Measurements from ENCODE around the gene TP53BP2.
"Not testable (repeated sequence)": the region's sequence is repeated elsewhere in the genome, so short reads cannot be mapped to it uniquely, and the experiment has no call there.

The TP53BP2 gene

GRCh38 chr1:223828162-223828848 is 17.4 kb downstream of the TP53BP2 start:
- no peak for DNase-seq (ENCODE audit: low spot score)

DNA sequence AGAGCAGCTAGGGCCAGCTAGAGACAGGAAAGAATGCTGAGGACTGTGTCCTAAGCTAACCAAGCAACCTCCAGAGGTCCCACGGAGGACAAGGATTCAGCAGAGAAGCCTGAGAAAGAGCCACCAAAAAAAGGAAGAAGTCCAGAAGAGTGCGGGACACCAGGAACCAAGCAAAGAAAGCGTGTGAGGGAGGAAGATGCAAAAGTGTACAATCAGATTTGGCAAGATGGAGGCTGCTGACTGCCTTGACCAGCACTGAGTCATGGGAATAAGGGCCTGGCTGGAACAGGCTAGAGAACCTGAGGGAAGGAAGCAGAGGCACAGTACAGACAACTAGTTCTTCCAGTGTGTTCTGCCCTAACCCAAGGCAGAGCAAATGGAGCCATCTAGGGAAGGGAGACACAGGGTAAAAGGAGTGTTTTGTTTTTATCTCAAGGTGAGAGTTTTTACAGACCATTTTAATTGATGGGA is 18.5 kb downstream of the TP53BP2 start:
- no peak for DNase-seq (ENCODE audit: low spot score)

DNA sequence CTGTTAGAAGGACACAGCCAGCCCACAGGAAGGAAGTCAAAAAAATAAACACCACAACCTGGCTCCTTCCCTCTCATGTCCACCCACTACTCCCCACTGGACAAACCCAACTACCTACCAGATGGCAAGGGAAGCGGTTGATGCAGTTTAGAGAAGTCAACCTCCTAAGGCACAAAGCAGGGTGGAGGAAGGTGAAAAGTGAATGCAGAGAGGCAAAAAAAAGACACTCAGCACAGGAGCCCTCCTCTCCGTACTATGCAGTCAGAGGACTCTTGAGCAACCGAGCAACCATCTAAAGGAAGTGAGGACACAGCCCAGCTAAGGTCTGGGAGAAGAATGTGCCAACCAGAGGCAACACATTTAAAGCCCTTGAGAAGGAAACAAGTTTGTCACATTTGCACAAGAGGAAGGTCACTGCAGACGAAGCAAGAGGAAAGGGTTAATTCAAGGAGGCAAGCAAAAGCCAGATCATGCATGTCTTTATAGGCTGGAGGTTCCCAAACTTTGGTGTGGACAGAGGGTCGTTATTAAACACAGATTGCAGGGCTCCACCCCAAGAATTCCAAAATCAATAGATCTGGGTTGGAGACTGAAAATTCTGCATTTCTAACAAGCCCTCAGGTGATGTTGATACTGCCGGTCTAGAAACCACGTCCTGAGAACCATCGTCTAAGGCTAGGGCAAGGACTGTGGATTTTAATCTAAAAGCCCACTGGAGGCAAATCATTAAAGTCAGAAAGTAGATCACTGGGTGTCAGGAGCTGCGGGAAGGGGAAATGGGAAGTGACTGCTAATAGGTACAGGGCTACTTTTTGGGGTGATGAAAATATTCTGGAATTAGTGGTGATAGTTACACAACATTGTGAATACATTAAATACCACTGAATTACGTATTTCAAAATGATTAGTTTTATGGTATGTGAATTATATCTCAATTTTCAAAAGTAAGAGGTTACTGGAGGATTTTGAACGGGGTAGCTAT is 19.7 kb downstream of the TP53BP2 start:
- no peak for DNase-seq (ENCODE audit: low spot score)

GRCh38 chr1:223824712-223825111 is 21.0 kb downstream of the TP53BP2 start:
- no peak for DNase-seq (ENCODE audit: low spot score)

GRCh38 chr1:223824287-223824686 is 21.5 kb downstream of the TP53BP2 start:
- no peak for DNase-seq (ENCODE audit: low spot score)

GRCh38 chr1:223820971-223821370 is 24.8 kb downstream of the TP53BP2 start:
- DNase-seq (ENCODE audit: low spot score): no peak

DNA sequence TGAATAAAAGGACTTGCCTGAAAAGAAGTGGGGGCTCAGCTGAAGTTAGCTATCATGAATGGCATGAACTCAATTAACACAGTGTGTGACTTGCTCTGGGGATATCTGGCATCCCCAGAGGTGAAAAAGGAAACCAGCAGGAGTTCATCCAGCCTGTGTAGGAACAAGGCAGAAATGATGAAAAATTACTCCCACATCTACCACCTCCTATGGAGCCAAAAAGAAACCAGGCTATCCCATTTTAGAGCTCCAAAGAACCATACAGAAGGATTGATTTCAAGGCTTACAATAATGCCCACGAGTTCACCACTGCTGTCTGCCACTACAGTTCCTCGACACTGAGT is 25.3 kb downstream of the TP53BP2 start:
- no peak for DNase-seq (ENCODE audit: low spot score)

DNA sequence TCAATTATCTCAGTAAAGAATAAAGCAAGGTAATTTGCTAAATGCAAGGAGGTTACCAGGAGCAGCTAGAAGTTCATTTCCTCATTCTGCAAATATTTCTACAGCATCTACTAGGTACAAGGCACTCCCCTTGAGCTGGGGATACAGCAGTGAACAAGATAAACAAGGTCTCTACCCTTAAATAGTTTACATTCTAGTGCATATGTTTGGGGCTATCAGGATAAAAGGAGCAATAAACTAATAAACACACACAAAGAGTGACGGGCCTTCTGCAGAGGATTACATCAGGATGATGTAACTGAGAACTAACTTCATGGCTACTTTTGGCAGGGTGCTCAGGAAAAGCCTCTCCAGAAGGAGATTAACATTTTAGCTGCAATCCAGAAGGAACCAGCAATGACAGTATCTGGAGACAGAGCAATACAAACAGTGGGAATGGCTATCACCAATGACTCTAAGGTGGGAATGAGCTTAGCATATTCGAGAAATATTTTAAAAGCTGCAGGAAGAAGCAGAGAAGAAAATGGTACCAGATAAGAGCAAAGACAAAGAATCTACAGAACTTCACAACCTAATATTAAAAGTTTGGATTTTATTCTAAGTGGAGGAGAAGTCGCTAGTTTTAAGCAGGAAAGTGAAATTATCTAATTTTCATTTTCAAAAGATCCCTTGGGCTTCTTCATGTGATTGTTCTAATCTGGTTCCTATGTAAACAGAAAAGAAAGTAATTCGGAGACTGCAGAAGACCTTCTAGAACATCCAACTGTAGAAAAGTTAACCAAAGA is 25.8 kb downstream of the TP53BP2 start:
- DNase-seq (ENCODE audit: low spot score): no peak

DNA sequence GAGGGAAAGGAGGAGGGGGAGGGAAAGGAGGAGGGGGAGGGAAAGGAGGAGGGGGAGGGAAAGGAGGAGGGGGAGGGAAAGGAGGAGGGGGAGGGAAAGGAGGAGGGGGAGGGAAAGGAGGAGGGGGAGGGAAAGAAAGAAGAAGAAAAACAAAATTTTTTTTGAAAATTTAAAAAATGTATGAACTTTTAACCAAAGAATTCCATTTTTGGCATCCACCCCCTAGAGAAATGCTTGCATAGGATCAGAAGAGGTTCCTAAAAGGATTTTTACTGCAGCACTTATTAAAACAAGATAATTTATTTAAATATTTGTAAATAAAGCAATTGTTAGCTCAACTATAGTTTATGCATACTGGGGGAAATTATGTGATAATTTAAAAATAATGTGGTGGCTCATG is 28.5 kb downstream of the TP53BP2 start:
- not testable (repeated sequence) for DNase-seq (ENCODE audit: low spot score)

- DNase-seq (ENCODE audit: low spot score): no peak
Measured at GRCh38 chr1:223815865-223816264, 29.9 kb downstream of the TP53BP2 start.

DNA sequence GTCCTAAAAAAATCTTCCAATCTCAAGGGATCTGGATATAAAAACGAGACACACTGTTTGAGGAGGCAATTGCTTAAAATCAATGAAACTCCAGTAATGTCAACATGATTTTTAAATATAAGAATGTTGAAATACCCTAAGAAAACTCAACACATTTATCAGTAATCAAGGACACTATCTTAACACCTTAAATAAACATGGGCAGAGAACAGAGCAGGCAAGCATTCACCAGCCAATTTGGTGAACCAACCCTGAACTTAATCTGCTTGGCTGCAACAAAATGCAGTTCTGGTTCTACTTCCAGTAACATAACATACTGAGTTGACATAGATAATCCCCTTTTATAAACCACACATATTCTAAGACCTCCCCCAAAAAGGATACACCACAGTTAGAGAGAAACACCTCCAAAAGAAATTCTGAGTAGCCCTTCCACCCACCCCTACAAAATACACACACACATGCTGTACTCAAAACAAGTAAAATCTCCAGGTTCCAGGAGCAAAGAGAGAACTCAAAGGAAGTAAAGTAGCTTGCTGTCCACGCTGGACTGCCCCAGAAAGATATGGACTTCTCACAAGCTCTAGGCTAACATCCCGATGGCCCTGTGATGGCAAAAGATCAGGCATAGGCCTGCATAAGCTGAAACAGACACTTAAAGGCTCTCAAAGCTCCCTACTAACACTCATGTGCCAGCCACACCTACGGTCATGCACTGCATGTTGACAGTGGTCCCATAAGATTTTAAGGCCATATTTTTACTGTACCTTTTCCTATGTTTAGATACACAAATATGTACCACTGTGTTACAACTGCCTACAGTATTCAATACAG is 30.5 kb downstream of the TP53BP2 start:
- no peak for DNase-seq (ENCODE audit: low spot score)

DNA sequence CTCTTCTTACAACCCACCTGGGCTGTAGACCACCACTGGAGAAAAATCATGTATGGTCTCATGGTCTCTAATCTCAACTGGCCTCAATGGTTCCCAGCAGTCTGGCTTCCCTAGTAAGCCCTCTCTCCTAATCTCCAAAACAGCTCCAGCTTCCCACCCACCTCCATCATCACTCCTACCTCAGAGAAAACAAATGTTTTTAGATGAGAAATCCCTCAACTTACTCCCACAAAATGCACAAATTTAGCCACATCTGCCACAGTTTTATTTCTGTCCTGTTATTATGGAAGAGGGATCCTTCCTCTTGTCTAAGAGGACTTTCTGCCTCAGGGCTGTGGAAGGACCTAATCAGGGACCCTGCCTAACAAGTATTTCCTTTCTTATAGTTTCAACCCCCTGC is 32.1 kb downstream of the TP53BP2 start:
- DNase-seq (ENCODE audit: low spot score): no peak

- peak; percentile 30 for DNase-seq (ENCODE audit: low spot score)
Measured at GRCh38 chr1:223811634-223812101, 34.1 kb downstream of the TP53BP2 start.

DNA sequence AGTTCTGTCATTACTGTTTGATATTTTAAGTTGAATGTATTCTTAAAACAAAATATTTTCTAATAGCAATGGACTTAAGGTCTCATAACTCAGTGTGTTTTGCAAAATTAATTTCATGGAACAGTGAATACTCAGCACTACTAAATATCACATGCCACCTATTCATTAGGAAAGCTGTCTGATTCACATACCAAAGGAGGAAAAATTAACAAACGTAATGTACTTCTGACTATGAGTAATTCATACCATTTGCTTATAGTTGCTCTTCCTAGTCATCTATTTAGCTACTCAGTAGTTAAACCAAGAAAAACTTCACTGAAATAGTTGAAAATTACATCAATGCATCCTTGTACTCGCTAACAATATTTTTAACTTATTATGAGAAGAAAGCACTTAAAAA is 35.2 kb downstream of the TP53BP2 start:
- no peak for DNase-seq (ENCODE audit: low spot score)

DNA sequence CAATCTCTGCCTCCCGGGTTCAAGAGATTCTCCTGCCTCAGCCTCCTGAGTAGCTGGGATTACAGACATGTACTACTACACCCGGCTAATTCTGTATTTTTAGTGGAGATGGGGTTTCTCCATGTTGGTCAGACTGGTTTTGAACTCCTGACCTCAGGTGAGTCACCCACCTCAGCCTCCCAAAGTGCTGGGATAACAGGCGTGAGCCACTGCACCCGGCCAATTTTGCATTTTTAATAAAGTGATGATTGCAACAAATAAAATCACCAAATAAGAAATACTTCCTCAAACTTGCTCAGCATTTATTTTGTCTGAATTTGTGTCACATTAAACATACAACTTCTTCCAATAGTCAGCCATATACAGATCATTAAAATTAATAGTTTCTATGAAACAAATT is 35.8 kb downstream of the TP53BP2 start:
- DNase-seq (ENCODE audit: low spot score): not testable (repeated sequence)

- DNase-seq (ENCODE audit: low spot score): no peak
Measured at GRCh38 chr1:223803211-223803610, 42.5 kb downstream of the TP53BP2 start.

- DNase-seq (ENCODE audit: low spot score): no peak
Measured at GRCh38 chr1:223802602-223803001, 43.1 kb downstream of the TP53BP2 start.

GRCh38 chr1:223802032-223802431 is 43.7 kb downstream of the TP53BP2 start:
- DNase-seq (ENCODE audit: low spot score): no peak

GRCh38 chr1:223796210-223796609 is 49.5 kb downstream of the TP53BP2 start:
- no peak for DNase-seq (ENCODE audit: low spot score)

GRCh38 chr1:223794136-223794880 is 51.4 kb downstream of the TP53BP2 start:
- no peak for DNase-seq (ENCODE audit: low spot score)

GRCh38 chr1:223793716-223794115 is 52.0 kb downstream of the TP53BP2 start:
- DNase-seq (ENCODE audit: low spot score): no peak
